Stimulated activated CD4-positive, alpha-beta T cell treated with anti-CD3 and anti-CD28 coated beads, Interleukin-2, amount 100 ng/mL, for 48 hours (primary cell): ENCODE measurements around the gene VTN.
"Not testable (repeated sequence)": the region's sequence is repeated elsewhere in the genome, so short reads cannot be mapped to it uniquely, and the experiment has no call there.

Source experiments
- DNase-seq, 2 donors: peaks; one replicate each; pipeline ENCODE4 v3.0.0-alpha.2; 2020

Gene VTN

DNA sequence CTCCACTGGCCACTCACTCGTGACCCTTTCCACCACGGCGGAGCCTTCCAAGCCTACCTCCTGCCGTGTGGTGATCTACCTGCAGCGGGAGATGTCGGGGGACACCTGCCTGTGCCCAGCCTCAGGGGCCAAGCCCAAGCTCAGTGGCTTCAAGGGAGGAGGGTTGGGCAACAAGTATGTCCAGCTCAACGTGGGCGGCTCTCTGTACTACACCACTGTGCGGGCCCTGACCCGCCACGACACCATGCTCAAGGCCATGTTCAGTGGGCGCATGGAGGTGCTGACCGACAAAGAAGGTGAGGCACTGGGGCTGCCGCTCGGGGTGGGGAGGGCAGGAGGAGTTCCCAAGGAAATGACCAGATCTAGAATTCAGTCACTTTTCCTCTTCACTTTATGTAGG lies 30.7 kb downstream of the VTN start:
- DNase-seq, result no peak

DNA sequence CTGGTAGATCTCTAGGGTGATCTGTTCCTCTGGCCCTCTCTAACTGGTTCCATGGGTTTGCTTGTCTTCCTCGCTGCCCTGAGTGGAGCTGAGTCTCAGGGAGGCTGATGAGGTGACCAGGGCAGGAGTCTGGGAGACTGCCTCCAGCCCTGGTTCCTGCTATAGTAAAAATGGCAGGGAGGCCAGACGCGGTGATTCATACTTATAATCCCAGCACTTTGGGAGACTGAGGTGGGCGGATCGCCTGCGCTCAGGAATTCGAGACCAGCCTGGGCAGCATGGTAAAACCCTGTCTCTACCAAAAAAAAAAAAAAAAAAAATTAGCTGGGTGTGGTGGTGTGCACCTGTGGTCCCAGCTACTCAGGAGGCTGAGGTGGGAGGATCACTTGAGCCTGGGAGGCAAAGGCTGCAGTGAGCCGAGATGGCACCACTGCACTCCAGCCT lies 31.3 kb downstream of the VTN start:
- DNase-seq, result not testable (repeated sequence)

DNA sequence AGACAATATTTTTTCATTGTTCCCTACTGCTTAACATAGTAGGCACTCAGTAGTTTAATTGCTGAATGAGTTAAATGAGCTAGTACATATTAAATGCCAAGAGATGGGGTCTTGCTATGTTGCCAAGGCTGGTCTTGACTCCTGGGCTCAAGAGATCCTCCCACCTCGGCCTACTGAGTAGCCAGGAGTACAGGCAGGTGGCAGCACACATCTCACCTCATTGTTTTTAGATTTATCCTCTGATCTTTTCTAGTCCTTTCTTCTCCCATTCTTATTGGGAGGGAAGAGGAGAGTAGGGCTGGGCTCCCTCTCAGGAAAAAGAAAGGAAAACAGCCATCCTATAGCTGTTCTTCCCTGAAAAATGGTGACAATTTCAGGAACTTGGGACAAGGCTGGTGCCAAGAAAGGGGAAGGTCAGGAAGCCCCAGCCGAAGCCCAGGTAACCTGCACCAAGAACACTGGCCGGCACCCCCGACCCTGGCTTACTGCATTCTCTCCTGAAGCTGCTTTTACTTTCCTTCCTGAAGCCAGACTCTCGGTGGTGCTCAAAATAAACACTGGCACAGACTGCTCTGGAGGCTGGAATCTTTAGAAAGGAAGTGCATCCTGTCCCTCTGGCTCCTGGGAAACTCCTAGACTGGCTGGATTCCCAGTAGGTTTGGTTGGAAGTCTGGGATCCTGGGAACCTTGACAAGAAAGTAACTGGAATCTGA lies 31.9 kb downstream of the VTN start:
- no peak for DNase-seq

DNA sequence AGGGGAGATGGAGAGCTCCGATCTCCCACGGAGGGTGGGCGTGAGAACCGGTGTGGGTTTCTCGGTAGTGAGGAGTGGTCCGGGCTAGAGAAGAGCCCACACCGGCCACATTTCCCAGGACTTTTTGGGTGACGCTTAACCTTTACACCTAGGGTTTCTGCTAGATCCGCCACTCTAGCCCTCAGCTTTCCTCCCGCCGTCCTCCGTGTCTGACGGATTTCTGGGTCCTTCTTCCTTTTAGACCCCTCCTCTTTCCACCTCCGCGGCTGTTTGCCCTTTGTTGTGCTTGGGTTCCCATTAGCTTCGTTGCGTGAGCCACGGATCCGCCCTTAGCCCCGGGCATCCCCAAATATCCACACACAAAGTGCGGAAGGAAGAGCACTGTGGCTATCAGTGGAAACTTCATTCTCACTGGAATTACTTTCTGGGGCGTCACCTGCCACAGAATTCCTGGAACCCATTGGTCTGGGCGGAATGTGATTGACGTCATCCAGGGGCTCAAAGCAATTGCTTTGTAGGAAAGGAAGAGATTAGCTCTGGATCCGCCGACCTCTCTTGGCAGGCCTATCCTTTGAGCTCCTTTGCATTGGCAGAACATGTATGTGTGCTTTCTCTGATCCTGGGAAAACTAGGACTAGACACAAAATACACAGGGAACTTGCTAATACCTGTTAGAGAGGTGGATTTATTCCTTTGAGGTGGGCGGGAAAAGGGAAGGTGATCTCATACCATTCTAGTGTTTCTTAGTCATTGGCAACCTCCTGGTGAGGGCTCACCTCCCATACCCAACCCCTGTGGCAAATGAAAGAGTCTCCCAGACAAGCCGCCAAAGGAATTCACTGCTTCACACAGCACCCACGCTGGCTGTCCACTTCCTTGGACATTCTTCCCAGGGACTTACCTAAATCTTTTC lies 33.9 kb downstream of the VTN start:
- peak in 1 of 2 donors; percentile 10 for DNase-seq

DNA sequence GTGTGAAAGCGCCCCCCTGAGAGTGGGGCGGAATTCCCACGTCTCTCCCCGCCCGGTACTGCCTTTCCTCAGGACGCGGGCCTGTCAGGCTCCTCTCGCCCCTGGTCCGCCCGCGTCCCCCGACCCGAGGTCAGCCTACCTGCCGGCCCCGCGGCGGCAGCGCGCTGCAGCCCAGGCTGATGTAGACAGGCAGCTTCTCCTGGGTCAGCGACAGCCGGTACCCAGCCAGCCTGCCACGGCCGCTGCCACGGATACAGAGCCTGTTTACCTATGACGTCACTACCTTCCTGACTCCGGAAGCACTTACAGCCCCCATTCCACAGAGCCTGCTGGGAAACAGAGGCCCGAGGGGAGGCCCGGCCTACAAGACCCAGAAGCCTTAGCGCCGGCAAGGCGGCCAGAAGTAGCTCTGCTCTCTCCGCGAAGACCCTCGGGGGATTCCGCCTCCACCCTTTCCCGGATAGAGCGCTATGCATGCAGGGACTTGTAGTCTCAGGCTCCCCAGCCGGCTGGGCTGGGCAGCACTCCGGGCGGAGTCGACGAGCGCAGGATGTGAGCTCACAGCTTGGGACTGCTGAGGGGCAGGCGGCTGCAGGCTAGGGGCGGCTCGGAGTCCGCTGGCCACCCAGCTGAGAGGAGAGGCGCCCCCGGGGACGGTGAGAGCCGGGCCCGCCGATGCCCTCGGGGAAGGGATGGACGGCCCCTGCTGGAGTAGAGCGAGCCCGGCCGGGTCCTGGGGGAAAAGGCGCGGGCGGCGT lies 34.7 kb downstream of the VTN start, which contains the start of the genes IFT20 and TNFAIP1:
Gene IFT20 (minus strand): TSS at position 272 of the 758 bp plus-strand sequence. CDS start 3,487 bp downstream, outside the sequence.
Gene TNFAIP1 (plus strand): TSS at position 561 of the 758 bp plus-strand sequence. CDS start 3,761 bp downstream, outside the sequence.
- peak; percentile 91 to 92 for DNase-seq

DNA sequence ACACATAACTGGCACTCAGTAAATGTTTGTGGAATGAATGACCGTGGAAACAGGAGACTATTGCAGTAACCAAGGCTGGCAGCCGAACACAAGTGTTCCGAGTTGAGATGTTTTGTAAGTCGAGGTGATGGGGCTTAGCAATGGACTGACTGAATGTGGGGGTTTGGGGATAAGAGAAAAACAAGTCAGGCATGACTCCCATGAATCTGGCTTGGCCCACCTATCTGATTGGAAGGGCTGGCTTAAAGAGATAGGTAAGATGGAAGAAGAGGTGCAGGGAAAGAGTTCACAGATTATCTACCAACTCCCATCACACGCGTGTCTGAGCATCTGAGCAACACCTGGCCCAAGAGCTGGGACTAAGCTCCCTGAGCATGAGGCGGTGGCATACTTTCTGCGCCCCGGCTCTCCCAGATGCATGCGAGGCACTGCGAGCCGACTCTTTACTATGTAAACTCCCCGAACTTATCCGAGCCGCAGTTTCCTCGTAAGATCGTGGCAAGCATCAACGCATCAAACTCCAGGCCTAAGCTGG lies 35.4 kb downstream of the VTN start:
- no peak for DNase-seq

DNA sequence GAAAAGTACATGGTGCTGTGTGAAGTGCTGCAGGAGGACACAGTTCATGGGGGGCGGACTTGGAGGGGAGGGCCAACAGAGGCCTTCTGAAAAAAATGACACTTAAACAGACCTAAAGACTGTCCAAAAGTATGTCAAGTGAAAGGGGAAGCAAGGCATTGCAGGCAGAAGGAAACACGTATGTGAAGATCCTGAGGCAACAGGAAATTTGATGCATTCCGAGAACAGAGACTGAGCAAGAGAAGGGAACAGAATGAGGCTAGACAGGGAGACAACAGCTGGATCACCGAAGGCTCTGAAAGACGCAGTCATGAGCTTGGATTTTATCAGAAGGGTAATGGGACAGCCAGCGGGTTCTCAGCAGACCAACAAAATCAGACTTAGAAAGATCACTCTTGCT lies 35.9 kb downstream of the VTN start:
- DNase-seq, result no peak

DNA sequence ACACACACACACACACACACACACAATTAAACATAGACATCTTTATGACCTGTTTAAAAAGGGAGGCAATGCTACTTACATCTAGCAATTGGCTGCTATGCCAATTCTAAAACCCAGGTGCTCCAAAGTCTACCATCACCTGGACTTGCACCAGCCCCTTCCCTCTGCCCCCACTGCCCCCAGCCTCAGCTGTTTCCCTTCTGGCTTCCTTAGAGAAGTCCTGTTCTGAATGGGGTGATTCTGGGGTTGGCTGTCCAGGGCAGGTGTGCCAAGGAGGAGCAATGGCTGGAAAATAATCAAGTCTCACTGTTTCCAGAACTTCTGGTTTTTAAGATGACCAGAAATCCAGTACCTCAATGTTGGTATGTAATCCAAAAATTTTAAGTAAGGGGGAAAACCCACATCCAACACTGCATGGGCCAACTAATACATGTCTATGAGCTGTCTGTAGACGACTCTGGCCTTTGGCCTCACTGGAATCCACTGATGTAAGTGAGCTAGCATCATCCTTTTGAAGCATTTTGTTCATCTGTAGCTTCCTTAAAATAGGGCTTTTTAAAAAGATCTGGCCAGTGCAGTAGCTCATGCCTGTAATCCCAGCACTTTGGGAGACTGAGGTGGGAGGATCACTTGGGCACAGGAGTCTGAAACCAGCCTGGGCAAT lies 36.9 kb downstream of the VTN start:
- no peak for DNase-seq

DNA sequence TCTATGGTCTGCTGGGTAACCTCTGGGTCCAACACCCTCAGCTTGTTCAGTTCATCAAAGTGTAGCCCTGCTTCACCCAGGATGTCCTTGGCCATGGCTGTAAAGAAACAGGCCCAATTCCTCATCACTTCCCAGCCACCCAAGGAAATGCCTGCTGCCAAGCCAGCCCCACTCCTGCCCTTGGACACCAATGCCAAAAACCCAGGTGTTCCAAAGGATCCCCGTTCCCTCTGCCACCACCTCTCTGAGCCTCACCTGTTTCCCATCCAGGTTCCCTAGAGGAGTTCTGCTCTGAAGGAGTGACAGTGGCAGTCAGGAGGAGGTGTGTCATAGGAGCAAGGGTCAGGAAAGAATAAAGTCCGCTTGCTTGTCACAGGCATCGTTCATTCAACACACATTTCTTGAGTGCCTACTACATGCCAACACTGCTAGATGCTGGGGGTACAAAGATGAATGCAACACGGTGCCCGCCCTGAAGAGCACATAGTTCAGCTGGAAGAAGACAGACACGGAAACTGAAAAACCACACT lies 38.2 kb downstream of the VTN start:
- DNase-seq, result no peak

DNA sequence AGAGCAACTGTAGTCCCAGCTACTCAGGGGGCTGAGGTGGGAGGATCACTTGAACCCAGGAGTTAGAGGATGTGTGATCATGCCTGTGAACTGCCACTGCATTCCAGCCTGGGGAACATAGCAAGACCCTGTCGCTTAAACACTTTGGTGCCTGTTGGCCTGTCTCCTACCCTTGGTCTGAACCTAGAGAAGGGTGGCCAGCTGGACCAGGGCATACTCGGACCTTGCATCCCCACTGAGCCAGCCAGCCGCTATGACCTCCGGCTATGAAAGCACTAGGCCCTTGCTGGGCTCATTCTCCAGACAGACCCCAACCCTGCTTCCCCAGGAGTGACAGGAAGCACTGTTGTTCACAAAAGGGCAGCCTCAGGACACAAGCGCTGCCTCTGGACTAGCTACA lies 39.4 kb downstream of the VTN start:
- DNase-seq, result no peak

DNA sequence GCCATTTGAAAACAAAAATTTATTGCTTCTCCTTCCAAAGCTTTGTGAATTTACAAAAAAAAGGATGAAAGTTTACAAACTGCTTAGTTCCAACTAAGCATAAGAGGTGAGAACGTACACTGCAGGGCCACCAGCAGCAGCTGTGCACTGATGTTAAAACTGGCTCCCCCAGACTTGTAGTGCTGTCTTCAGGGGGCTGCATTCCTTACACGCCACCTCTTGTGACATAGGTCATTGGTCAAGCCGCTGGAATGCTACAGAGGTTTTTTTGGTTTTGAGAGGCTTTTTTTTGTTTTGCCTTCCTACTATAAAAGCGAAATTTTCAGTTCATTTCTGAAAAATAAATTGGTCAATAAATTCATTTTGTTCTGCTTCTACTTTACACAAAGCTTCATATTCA lies 41.8 kb downstream of the VTN start:
- no peak for DNase-seq

DNA sequence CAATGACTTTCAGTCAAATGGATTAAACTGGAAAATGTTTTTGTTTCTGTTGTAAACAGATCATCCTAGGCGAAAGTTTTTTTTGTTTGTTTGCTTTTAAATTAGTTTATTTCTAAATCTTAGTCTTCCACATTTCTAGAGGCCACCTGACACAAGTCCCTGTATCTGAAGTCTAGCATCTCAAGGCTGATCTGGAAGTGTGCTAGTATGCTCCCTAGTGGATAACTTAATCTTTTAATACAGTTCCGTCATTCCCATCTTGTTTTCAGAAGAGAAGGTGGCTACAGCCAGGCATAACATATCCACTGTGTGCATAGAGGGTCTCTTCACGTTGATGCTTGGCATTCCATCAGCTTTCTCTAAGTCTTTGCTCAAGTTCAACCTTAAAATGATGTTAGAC lies 42.4 kb downstream of the VTN start:
- no peak for DNase-seq

DNA sequence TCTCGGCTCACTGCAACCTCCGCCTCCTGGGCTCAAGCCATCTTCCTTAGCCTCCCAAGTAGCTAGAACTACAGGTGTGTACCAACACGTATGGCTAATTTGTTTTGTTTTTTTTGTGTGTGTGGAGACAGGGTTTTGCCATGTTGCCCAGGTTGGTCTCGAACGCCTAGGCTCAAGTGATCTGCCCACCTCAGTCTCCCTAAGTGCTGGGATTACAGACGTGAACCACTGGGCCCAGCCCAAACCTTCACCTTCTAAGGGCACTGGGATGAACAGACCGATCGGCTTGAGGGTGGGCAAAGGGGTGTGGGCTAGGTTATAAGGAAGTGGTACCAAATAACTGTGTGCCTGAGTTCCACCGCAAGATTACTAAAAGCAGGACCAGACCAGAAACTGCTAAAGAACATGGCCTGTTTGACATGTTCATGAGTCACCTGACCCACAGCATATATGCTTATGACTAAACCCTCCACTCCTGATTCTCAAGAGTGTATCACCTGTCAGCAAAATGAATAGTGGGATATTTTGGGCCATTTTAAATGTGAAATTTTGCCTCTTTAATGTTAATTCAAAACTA lies 43.0 kb downstream of the VTN start:
- peak in 1 of 2 donors; percentile 16 for DNase-seq

DNA sequence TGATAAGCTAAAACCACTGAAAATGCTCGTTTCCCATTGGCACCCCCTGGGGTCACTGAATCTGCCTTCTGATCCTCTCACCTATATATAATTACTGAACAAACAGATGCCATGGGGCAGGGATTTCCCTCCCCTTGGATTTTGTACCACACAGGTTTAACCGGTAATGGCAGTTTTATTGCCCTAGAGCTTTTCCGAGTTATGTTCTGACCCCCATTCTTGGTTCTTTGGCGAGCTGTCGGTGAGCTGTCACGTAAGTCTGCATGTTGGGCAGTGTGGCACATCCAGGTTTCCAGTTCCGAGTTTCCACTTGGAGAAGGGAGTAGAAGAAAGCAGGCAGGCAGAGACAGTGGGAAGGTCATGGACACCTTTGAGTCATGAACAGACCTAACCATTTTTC lies 44.0 kb downstream of the VTN start:
- no peak for DNase-seq

DNA sequence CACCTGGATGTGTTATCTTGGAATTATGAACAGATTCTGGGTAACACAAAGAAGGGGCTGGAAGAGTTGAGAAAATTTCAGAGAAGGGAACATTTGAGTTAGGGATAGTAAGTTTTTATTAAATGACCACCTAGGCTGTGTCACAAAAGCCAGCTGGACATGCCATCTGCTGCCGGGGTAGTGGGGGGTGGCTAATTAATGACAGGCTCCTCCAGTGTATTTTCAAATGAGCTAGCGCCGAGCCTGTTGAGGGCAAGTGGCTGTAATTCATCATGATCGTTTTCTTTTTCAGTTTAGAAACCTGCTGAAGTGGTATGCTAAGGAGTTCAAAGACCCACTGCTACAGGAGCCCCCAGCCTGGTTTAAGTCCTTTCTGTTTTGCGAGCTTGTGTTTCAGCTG lies 44.9 kb downstream of the VTN start:
- no peak for DNase-seq

DNA sequence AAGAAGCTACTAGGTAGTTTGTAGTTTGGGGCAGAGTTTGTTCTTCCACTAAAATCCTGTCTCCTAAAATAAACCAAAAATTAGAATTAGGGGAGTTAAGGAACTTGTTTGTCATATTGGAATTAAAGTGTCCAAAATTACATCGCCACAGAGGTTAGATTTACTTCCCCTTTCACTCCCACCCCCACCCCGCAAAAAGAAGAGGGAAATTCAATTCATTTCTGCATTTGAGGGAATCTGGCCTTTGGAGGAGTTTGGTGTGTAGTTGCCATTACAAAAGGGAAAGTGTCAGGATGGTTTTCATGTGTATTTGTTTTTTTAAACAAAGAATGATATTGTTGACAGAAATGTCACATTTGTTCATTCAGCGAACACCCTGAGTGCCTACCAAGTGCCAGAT lies 45.3 kb downstream of the VTN start:
- no peak for DNase-seq

DNA sequence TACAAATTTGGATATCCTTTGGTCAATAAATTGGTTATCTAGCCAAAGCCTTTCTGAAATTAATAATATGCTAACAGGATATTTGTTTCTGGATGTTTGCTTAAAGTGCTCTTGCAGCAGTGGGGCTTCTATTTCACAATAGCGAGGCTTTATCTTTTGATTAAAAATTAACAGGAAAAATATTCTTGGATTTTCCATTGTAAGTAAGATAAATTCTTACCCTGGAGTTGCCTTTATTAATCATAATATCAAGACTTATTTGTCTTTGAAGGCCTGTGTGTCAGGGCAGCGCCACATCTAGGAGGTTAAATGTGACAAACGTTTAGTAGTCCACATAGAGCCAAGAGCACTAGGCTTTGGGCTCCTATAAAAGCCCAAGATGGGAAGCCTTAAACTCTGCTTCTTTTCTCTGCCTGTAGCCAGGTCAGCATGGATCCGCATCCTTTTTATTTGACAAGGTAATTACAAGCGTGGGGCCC lies 45.8 kb downstream of the VTN start:
- no peak for DNase-seq

DNA sequence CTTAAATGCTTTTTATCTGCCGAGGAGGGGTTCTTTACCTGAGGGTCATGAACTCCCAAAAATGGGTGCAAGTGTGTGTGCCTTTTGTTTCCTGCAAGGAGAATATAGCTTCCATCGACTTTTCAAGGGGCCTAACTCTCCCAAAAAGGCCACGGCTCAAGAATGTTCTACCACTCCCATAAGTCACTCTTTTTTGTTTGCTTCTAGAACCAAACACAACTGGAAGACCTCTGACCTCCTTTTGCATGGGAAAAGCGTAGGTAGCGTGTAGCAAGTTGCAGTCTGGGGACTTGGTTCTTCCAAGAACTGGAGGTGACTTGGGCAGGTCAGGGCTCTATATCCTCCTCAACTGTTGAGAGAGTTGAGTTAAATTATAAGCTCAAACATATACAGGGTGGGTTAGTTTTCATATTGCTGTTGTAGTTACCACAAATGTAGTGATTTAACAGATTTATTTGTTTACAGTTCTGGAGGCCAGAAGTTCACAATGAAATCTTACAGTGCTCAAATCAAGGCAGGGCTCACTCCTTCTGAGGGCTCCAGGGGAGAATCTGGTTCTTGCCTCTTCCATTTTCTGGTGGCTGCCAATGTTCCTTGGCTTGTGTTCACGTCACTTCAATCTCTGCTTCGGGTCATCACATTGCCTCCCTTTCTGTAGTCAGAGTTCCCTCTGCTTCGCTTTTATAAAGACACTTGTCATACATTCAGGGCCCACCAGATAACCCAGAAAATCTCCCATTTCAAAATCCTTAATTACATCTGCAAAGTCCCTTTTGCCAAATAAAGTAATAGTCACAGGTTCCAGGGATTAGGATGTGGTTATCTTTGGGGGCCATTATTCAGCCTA lies 49.7 kb downstream of the VTN start:
- no peak for DNase-seq

DNA sequence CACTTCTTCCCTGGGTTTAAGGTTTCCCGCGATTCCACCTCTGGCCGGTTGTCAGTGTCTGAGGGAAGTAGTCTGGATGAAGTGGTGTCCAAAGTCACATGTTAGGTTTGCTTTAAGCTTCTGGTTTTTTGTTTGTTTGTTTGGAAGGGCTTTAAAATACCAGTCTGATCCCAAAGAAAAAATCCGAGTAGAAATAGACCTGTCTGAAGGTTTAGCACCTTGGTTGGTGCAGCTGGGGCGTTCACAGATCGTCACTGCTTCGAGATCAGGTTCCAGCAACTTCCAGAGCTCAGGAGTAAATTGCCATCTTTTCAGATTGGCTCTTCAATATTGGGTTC lies 50.5 kb downstream of the VTN start:
- no peak for DNase-seq

DNA sequence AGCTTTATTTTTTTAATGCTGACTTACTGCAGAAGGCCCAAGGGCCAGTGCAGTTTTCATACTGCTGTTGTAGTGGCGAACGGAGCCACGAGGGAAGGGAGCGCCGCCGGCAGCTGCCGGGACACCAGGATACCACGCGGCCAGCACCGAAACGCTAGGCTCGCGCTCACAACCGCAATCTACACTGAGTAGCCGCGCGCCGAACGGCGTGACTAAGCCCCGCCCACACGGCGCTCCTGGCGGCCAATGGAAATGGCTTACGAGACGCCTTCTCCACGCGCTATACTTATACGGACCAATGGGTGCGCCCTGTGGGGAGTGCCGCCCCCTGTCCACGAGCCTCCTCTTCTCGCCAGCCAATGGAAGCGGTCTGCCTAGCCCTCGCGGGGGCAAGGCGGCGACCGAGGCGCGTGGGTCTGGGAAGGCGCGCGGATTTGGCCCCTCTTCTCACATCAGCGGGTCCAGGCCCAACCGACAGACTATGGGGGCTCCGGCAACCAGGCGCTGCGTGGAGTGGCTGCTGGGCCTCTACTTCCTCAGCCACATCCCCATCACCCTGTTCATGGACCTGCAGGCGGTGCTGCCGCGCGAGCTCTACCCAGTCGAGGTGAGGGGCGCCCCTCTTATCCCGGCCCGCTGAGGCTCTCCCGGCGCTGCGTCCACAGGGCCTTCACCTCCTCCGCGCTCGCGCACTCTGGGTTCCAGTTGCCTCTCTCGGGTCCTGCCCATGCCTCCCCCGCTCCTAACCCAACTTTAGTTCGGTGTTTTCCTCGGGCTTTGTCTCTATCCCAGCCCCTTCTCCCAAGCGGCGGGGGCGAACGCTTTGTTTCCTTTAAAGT lies 51.1 kb downstream of the VTN start, which contains the start of gene TMEM97:
Gene TMEM97 (plus strand): TSS at position 442 of the 839 bp plus-strand sequence. CDS start 40 bp downstream, at position 482.
- DNase-seq, result peak; percentile 94 to 95
